Measurements from ENCODE around the gene SLC35F1.

SLC35F1 gene

DNA sequence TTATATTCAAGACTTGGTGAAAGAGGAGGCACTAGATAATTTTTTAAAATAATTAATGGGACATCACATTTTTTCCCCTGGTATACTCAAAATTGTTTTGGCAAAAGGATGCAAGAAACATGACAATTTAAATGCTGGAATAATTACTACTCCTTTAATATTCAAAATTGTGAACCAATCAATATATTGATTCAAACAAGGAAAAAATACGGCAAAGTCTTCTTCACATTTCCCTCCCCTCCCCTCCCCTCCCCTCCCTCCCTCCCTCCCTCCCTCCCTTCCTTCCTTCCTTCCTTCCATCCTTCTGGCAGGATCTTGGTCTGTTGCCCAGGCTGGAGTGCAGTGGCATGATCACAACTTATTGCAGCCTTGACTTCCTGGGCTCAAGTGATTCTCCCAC, 4.1 kb downstream of the SLC35F1 start:
- H3K27ac ChIP-seq (replicated peaks; ENCODE audit: low read length) = no peak overlapping the region
- H3K27me3 ChIP-seq (ENCODE audit: control insufficient read depth in 3 of 3, insufficient read depth in 3 of 3, low read depth in 1 of 3, low read length in 3 of 3) = peaks cover 0 to 3% (median 0%) of the 10 kb centered on the region in 3 experiments
- no peak overlapping the region for H2AFZ ChIP-seq (ENCODE audit: low read length)
- WGBS, 2 donors (ENCODE audit: extremely low coverage in 2 of 2, insufficient read length in 2 of 2, insufficient replicate concordance in 1 of 2) = no CpG with 5 or more reads among the region's 1 CpG
- H3K14ac ChIP-seq (ENCODE audit: low read length) = no peak overlapping the region
- H2BK5ac ChIP-seq (ENCODE audit: low read length) = no peak overlapping the region
- DNase-seq (ENCODE audit: low spot score) = no peak
- H3K9me3 ChIP-seq (replicated peaks in 1 of 2; ENCODE audit: control insufficient read depth in 2 of 2, insufficient read depth in 1 of 2, low read depth in 1 of 2, low read length in 2 of 2) = no peaks in the 10 kb centered on the region
- H2BK12ac ChIP-seq (ENCODE audit: low read length) = no peak overlapping the region
- no peak overlapping the region for H4K91ac ChIP-seq (ENCODE audit: low read depth, low read length, poor library complexity)
- H3K23ac ChIP-seq (ENCODE audit: low read depth, low read length, poor library complexity) = no peak overlapping the region
- peaks cover 4% of the 10 kb centered on the region in 2 donors for H3K4me1 ChIP-seq (ENCODE audit: control insufficient read depth in 2 of 2, insufficient read depth in 1 of 2, low read depth in 1 of 2, low read length in 2 of 2)
- H2BK120ac ChIP-seq (ENCODE audit: low read depth, low read length) = no peak overlapping the region
- H2BK15ac ChIP-seq (ENCODE audit: low read length) = no peak overlapping the region
- H4K8ac ChIP-seq (ENCODE audit: low read depth, low read length) = no peak overlapping the region
- no peak overlapping the region for H3K18ac ChIP-seq (ENCODE audit: low read length)
- no peak overlapping the region for H3K9ac ChIP-seq (ENCODE audit: low read depth, low read length, poor library complexity)
- H3K4ac ChIP-seq (ENCODE audit: low read length) = no peak overlapping the region
- no peak overlapping the region for H3K4me2 ChIP-seq (ENCODE audit: insufficient read depth, low read length, poor library complexity, severe bottlenecking)
- no peaks in the 10 kb centered on the region for H3K79me1 ChIP-seq (ENCODE audit: low read depth, low read length)
- H3K4me3 ChIP-seq (ENCODE audit: low read length in 2 of 2) = no peak overlapping the region
- no peaks in the 10 kb centered on the region for H3K36me3 ChIP-seq (replicated peaks in 1 of 2; ENCODE audit: control insufficient read depth in 2 of 2, insufficient read depth in 2 of 2, low read length in 2 of 2)
- H2AK5ac ChIP-seq (ENCODE audit: low read depth, low read length) = no peak overlapping the region

DNA sequence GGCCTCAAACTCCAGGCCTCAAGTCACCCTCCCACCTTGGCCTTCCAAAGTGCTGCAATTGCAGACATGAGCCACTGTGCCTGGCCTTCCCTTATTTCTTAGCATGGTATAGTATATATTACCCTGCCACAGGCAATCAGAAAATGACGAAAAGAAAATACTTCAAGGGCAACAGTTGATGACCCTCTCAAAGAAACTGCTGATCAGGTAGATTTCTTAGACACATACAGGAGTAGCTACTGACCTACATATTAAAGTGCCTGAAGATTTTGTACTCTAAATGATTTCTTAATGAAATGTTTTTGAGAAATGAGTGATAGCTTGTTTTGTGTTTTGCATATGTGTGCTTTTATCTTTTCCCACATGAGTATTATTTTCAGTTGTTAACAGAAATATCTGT, 4.6 kb downstream of the SLC35F1 start:
- Histone ChIP-seq H3K4me1 (ENCODE audit: control insufficient read depth in 2 of 2, insufficient read depth in 1 of 2, low read depth in 1 of 2, low read length in 2 of 2) (peaks cover 4% of the 10 kb centered on the region in 2 donors), H3K14ac (ENCODE audit: low read length) (no peak overlapping the region), H2BK12ac (ENCODE audit: low read length) (no peak overlapping the region), H3K27ac (replicated peaks; ENCODE audit: low read length) (no peak overlapping the region), H2AK5ac (ENCODE audit: low read depth, low read length) (no peak overlapping the region), H3K36me3 (replicated peaks in 1 of 2; ENCODE audit: control insufficient read depth in 2 of 2, insufficient read depth in 2 of 2, low read length in 2 of 2) (no peaks in the 10 kb centered on the region), H4K91ac (ENCODE audit: low read depth, low read length, poor library complexity) (no peak overlapping the region), H3K4ac (ENCODE audit: low read length) (no peak overlapping the region), H2BK120ac (ENCODE audit: low read depth, low read length) (no peak overlapping the region), H2BK15ac (ENCODE audit: low read length) (no peak overlapping the region), H3K9ac (ENCODE audit: low read depth, low read length, poor library complexity) (no peak overlapping the region), H3K79me1 (ENCODE audit: low read depth, low read length) (no peaks in the 10 kb centered on the region), H3K23ac (ENCODE audit: low read depth, low read length, poor library complexity) (no peak overlapping the region), H3K18ac (ENCODE audit: low read length) (no peak overlapping the region), H3K9me3 (replicated peaks in 1 of 2; ENCODE audit: control insufficient read depth in 2 of 2, insufficient read depth in 1 of 2, low read depth in 1 of 2, low read length in 2 of 2) (no peaks in the 10 kb centered on the region), H4K8ac (ENCODE audit: low read depth, low read length) (no peak overlapping the region), H3K27me3 (ENCODE audit: control insufficient read depth in 3 of 3, insufficient read depth in 3 of 3, low read depth in 1 of 3, low read length in 3 of 3) (peaks cover 0 to 3% (median 0%) of the 10 kb centered on the region in 3 experiments), H3K4me3 (ENCODE audit: low read length in 2 of 2) (no peak overlapping the region), H3K4me2 (ENCODE audit: insufficient read depth, low read length, poor library complexity, severe bottlenecking) (no peak overlapping the region), H2BK5ac (ENCODE audit: low read length) (no peak overlapping the region), H2AFZ (ENCODE audit: low read length) (no peak overlapping the region)
- no CpG with 5 or more reads among the region's 1 CpG for WGBS, 2 donors (ENCODE audit: extremely low coverage in 2 of 2, insufficient read length in 2 of 2, insufficient replicate concordance in 1 of 2)
- DNase-seq (ENCODE audit: low spot score) = no peak

DNA sequence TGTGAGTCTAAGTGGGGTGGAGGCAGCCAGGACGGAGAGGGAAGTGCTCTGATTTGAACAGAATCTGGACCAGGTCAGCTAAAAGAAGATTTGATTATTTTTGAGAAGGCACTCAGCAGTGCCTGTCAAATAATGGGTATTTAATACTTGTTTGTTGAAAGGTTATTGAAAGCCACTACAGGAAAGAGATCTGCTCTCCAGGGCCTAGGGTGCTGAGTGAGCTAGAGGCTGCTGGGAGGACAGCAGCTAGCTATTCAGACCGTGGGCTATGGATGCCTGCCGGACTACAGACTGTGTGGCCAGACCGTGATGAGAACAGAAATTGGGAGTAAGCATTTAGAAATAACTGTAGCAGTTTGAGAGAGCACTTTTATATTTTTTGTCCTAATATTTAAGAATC, 8.8 kb downstream of the SLC35F1 start:
- Histone ChIP-seq H3K4me1 (ENCODE audit: control insufficient read depth in 2 of 2, insufficient read depth in 1 of 2, low read depth in 1 of 2, low read length in 2 of 2) (peaks cover 8 to 20% of the 10 kb centered on the region in 2 donors), H3K14ac (ENCODE audit: low read length) (no peak overlapping the region), H4K91ac (ENCODE audit: low read depth, low read length, poor library complexity) (no peak overlapping the region), H4K8ac (ENCODE audit: low read depth, low read length) (no peak overlapping the region), H3K18ac (ENCODE audit: low read length) (no peak overlapping the region), H2BK12ac (ENCODE audit: low read length) (no peak overlapping the region), H3K9me3 (replicated peaks in 1 of 2; ENCODE audit: control insufficient read depth in 2 of 2, insufficient read depth in 1 of 2, low read depth in 1 of 2, low read length in 2 of 2) (no peaks in the 10 kb centered on the region), H3K9ac (ENCODE audit: low read depth, low read length, poor library complexity) (no peak overlapping the region), H3K79me1 (ENCODE audit: low read depth, low read length) (no peaks in the 10 kb centered on the region), H2AFZ (ENCODE audit: low read length) (no peak overlapping the region), H3K36me3 (replicated peaks in 1 of 2; ENCODE audit: control insufficient read depth in 2 of 2, insufficient read depth in 2 of 2, low read length in 2 of 2) (no peaks in the 10 kb centered on the region), H3K23ac (ENCODE audit: low read depth, low read length, poor library complexity) (no peak overlapping the region), H3K27ac (replicated peaks; ENCODE audit: low read length) (no peak overlapping the region), H3K4me3 (ENCODE audit: low read length in 2 of 2) (no peak overlapping the region), H3K4ac (ENCODE audit: low read length) (no peak overlapping the region), H2BK5ac (ENCODE audit: low read length) (no peak overlapping the region), H3K4me2 (ENCODE audit: insufficient read depth, low read length, poor library complexity, severe bottlenecking) (no peak overlapping the region), H2BK15ac (ENCODE audit: low read length) (no peak overlapping the region), H3K27me3 (ENCODE audit: control insufficient read depth in 3 of 3, insufficient read depth in 3 of 3, low read depth in 1 of 3, low read length in 3 of 3) (no peaks in the 10 kb centered on the region), H2AK5ac (ENCODE audit: low read depth, low read length) (no peak overlapping the region), H2BK120ac (ENCODE audit: low read depth, low read length) (no peak overlapping the region)
- WGBS, 2 donors (ENCODE audit: extremely low coverage in 2 of 2, insufficient read length in 2 of 2, insufficient replicate concordance in 1 of 2) = no CpG with 5 or more reads among the region's 4 CpGs
- no peak for DNase-seq (ENCODE audit: low spot score)

DNA sequence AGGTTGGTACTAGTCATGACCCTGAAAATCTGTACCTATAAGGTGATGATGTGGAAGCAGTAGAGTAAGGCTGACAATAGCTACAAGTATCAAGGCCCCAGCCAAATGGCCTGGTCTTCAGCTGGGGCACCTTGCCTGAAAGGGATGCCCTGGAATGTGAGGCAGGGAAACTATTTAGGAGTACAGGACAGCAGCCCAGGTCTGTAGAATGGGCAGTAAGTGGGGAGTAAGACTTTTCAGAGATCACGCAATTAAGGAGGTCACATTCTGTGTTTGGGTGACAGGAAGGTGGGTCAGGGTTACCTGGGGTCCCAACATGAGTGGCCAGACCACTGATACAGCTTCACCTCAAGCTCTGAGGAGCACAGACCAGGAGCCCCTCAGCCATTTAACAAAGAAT, 9.4 kb downstream of the SLC35F1 start:
- no peak for DNase-seq (ENCODE audit: low spot score)
- no CpG with 5 or more reads among the region's 1 CpG for WGBS, 2 donors (ENCODE audit: extremely low coverage in 2 of 2, insufficient read length in 2 of 2, insufficient replicate concordance in 1 of 2)
- H4K8ac ChIP-seq (ENCODE audit: low read depth, low read length) = no peak overlapping the region
- H2BK12ac ChIP-seq (ENCODE audit: low read length) = no peak overlapping the region
- no peak overlapping the region for H2AFZ ChIP-seq (ENCODE audit: low read length)
- H4K91ac ChIP-seq (ENCODE audit: low read depth, low read length, poor library complexity) = no peak overlapping the region
- no peak overlapping the region for H2BK15ac ChIP-seq (ENCODE audit: low read length)
- peaks cover 8 to 20% of the 10 kb centered on the region in 2 donors for H3K4me1 ChIP-seq (ENCODE audit: control insufficient read depth in 2 of 2, insufficient read depth in 1 of 2, low read depth in 1 of 2, low read length in 2 of 2)
- H2AK5ac ChIP-seq (ENCODE audit: low read depth, low read length) = no peak overlapping the region
- H3K23ac ChIP-seq (ENCODE audit: low read depth, low read length, poor library complexity) = no peak overlapping the region
- H3K9ac ChIP-seq (ENCODE audit: low read depth, low read length, poor library complexity) = no peak overlapping the region
- H3K27me3 ChIP-seq (ENCODE audit: control insufficient read depth in 3 of 3, insufficient read depth in 3 of 3, low read depth in 1 of 3, low read length in 3 of 3) = no peaks in the 10 kb centered on the region
- no peak overlapping the region for H3K27ac ChIP-seq (replicated peaks; ENCODE audit: low read length)
- H2BK120ac ChIP-seq (ENCODE audit: low read depth, low read length) = no peak overlapping the region
- no peaks in the 10 kb centered on the region for H3K79me1 ChIP-seq (ENCODE audit: low read depth, low read length)
- H3K4me3 ChIP-seq (ENCODE audit: low read length in 2 of 2) = no peak overlapping the region
- no peak overlapping the region for H3K4me2 ChIP-seq (ENCODE audit: insufficient read depth, low read length, poor library complexity, severe bottlenecking)
- no peak overlapping the region for H2BK5ac ChIP-seq (ENCODE audit: low read length)
- H3K36me3 ChIP-seq (replicated peaks in 1 of 2; ENCODE audit: control insufficient read depth in 2 of 2, insufficient read depth in 2 of 2, low read length in 2 of 2) = no peaks in the 10 kb centered on the region
- no peak overlapping the region for H3K4ac ChIP-seq (ENCODE audit: low read length)
- H3K14ac ChIP-seq (ENCODE audit: low read length) = no peak overlapping the region
- H3K18ac ChIP-seq (ENCODE audit: low read length) = no peak overlapping the region
- H3K9me3 ChIP-seq (replicated peaks in 1 of 2; ENCODE audit: control insufficient read depth in 2 of 2, insufficient read depth in 1 of 2, low read depth in 1 of 2, low read length in 2 of 2) = no peaks in the 10 kb centered on the region

Measured in neuronal stem cell (in vitro differentiated cells).